OCI-LY7 (cell line): ENCODE data around the gene KIF21B. TPM values are rescaled to one million over a fixed set of nuclear protein-coding genes. Genes with fewer than 3 reads are reported as not detected.

Experiments used
- BruUV-seq: library from RNA; stranded (reverse); fragments of 400-500 nt; replicated peaks from 2 replicates; lab custom pipeline; 2021; lab: Mats Ljungman, UMichigan
- CTCF ChIA-PET: fragments of 300-600 bp; sonication (Branson Sonifier 250); formaldehyde crosslinking; loops from one replicate; lab custom pipeline; 2022; ENCODE audit warnings: antibody characterized with exemption; ENCODE audit not compliant: unreplicated experiment; lab: Charles Lee
- POLR2A ChIA-PET: fragments of 300-600 bp; sonication (Branson Sonifier 250); formaldehyde crosslinking; loops from one replicate; lab custom pipeline; 2022; ENCODE audit warnings: antibody characterized with exemption; lab: Charles Lee
- DNase-seq: peaks from one replicate; pipeline ENCODE4 v3.0.0-alpha.2; 2015; ENCODE audit warnings: low spot score
- H2AFZ ChIP-seq: fragments of 200-600 bp; sonication (generic), shearing (Covaris generic); 2 replicates; pipeline ENCODE4 v1.6.1; 2014; ENCODE audit warnings: mild to moderate bottlenecking, antibody characterized with exemption, low read length, moderate library complexity
- H3K27ac ChIP-seq: fragments of 200-600 bp; sonication (generic); 2 replicates; pipeline ENCODE4 v1.5.1; 2014; ENCODE audit warnings: mixed run types, low read depth, mild to moderate bottlenecking, moderate library complexity, low read length, inconsistent platforms; ENCODE audit not compliant: poor library complexity, severe bottlenecking
- H3K36me3 ChIP-seq: fragments of 200-600 bp; sonication (generic); 2 replicates; pipeline ENCODE4 v1.6.1; 2014; ENCODE audit warnings: mild to moderate bottlenecking, antibody characterized with exemption, low read length, moderate library complexity, mixed read lengths; ENCODE audit not compliant: insufficient read depth
- H3K4me1 ChIP-seq: fragments of 200-600 bp; sonication (generic); 2 replicates; pipeline ENCODE4 v1.5.1; 2014; ENCODE audit warnings: mild to moderate bottlenecking, low read length; ENCODE audit not compliant: insufficient read depth, poor library complexity, severe bottlenecking
- H3K4me2 ChIP-seq: fragments of 200-600 bp; sonication (generic); 2 replicates; pipeline ENCODE4 v1.6.1; 2014; ENCODE audit warnings: mild to moderate bottlenecking, low read length
- H3K4me3 ChIP-seq: fragments of 200-600 bp; sonication (generic); 2 replicates; pipeline ENCODE4 v1.5.1; 2014; ENCODE audit warnings: mild to moderate bottlenecking, low read depth, low read length; ENCODE audit not compliant: poor library complexity, severe bottlenecking
- H3K79me2 ChIP-seq: fragments of 200-600 bp; sonication (generic); 2 replicates; pipeline ENCODE4 v1.6.1; 2016; ENCODE audit warnings: low read depth, mild to moderate bottlenecking, low read length, moderate library complexity, mixed read lengths; ENCODE audit not compliant: insufficient read depth
- H3K9me2 ChIP-seq: fragments of 200-600 bp; sonication (generic); 2 replicates; pipeline ENCODE4 v1.6.1; 2016; ENCODE audit warnings: mild to moderate bottlenecking, low read length, mixed read lengths; ENCODE audit not compliant: insufficient read depth
- H3K9me3 ChIP-seq: fragments of 200-600 bp; sonication (generic); 2 replicates; pipeline ENCODE4 v1.6.1; 2014; ENCODE audit warnings: mild to moderate bottlenecking, mixed run types, low read length, mixed read lengths
- H4K20me1 ChIP-seq: fragments of 200-600 bp; sonication (generic); 2 replicates; pipeline ENCODE4 v1.6.1; 2014; ENCODE audit warnings: mild to moderate bottlenecking, antibody characterized with exemption, low read length, moderate library complexity, mixed read lengths; ENCODE audit not compliant: insufficient read depth
- EZH2phosphoT487 ChIP-seq: fragments of 200-600 bp; sonication (generic); IDR thresholded peaks from 2 replicates; pipeline ENCODE4 v1.6.1; 2018; ENCODE audit warnings: low read depth, borderline replicate concordance, mild to moderate bottlenecking, mixed run types, antibody characterized with exemption, low read length, moderate library complexity, mixed read lengths
- intact Hi-C: fragments of 100-400 bp; cut with micrococcal nuclease; formaldehyde crosslinking; loops from one replicate; pipeline ENCODE4 v1.10.0; 2022; ENCODE audit not compliant: unreplicated experiment
- total RNA-seq, 2 experiments: library from RNA; depleted of rRNA in 1 of 2; stranded (reverse); fragments of >200 nt in 1 of 2; shearing (Covaris generic) in 1 of 2; gene quantifications; 2 replicates each; pipeline ENCODE4 v1.2.3, GENCODE V29; 2014 to 2022
- TF ChIP-seq, protein P1 (sequence below): fragments of 200-600 bp; sonication (generic); conservative IDR thresholded peaks from 2 replicates; pipeline ENCODE4 v1.5.1; 2014; ENCODE audit warnings: mild to moderate bottlenecking, antibody characterized with exemption, low read length, moderate library complexity, mixed read lengths

Gene KIF21B
- total RNA-seq, 2 experiments from 2014 or later: 30.5 to 65.7 TPM

DNA sequence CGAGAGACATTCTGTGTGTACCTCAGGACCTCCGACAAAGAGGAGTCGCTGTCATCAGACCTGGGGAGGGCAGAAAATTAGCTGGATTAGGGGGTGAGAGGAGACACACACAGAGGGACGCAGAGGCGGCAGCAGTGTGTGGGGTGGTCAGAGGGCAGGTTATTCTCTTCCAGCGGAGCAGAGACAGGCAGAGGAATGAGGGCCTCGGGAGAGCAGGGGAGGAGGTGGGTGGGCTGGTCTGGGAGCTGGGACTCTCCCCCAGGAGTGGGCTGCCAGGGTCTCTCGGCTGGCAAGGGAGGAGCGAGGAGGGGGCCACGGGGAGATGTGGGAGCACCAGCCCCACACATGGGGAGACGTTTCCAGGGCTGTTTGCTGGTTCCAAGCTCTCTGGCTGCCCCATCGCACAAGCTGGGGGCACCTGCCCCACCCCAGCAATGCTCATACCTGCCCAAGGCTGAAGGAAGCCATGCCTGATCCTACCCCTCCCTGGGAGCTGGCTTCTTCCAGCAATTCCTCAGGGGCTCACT is 40.4 kb downstream of the KIF21B start:
- TF ChIP-seq, protein P1, sequence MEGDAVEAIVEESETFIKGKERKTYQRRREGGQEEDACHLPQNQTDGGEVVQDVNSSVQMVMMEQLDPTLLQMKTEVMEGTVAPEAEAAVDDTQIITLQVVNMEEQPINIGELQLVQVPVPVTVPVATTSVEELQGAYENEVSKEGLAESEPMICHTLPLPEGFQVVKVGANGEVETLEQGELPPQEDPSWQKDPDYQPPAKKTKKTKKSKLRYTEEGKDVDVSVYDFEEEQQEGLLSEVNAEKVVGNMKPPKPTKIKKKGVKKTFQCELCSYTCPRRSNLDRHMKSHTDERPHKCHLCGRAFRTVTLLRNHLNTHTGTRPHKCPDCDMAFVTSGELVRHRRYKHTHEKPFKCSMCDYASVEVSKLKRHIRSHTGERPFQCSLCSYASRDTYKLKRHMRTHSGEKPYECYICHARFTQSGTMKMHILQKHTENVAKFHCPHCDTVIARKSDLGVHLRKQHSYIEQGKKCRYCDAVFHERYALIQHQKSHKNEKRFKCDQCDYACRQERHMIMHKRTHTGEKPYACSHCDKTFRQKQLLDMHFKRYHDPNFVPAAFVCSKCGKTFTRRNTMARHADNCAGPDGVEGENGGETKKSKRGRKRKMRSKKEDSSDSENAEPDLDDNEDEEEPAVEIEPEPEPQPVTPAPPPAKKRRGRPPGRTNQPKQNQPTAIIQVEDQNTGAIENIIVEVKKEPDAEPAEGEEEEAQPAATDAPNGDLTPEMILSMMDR: no peak
- TF ChIP-seq EZH2phosphoT487: no peak
- H2AFZ ChIP-seq: no peak overlapping the region
- no peak overlapping the region for H3K4me2 ChIP-seq
- POLR2A ChIA-PET: interaction anchor here (1.0 kb wide), 1 partner anchor 11 kb away, joined by 4 read pairs; no protein-coding TSS in a partner anchor
- H3K36me3 ChIP-seq: peaks cover 62% of the 10 kb centered on the region
- no peaks in the 10 kb centered on the region for H3K9me2 ChIP-seq
- CTCF ChIA-PET: interaction anchor here (0.8 kb wide), 1 partner anchor 37 kb away, joined by 3 read pairs; no protein-coding TSS in a partner anchor
- no TSS peak for BruUV-seq
- H3K79me2 ChIP-seq: no peaks in the 10 kb centered on the region
- no peaks in the 10 kb centered on the region for H4K20me1 ChIP-seq
- intact Hi-C loops: no loop called here
- no peak for DNase-seq
- no peak overlapping the region for H3K4me3 ChIP-seq
- no peaks in the 10 kb centered on the region for H3K9me3 ChIP-seq
- H3K27ac ChIP-seq: no peak overlapping the region
- no peaks in the 10 kb centered on the region for H3K4me1 ChIP-seq

DNA sequence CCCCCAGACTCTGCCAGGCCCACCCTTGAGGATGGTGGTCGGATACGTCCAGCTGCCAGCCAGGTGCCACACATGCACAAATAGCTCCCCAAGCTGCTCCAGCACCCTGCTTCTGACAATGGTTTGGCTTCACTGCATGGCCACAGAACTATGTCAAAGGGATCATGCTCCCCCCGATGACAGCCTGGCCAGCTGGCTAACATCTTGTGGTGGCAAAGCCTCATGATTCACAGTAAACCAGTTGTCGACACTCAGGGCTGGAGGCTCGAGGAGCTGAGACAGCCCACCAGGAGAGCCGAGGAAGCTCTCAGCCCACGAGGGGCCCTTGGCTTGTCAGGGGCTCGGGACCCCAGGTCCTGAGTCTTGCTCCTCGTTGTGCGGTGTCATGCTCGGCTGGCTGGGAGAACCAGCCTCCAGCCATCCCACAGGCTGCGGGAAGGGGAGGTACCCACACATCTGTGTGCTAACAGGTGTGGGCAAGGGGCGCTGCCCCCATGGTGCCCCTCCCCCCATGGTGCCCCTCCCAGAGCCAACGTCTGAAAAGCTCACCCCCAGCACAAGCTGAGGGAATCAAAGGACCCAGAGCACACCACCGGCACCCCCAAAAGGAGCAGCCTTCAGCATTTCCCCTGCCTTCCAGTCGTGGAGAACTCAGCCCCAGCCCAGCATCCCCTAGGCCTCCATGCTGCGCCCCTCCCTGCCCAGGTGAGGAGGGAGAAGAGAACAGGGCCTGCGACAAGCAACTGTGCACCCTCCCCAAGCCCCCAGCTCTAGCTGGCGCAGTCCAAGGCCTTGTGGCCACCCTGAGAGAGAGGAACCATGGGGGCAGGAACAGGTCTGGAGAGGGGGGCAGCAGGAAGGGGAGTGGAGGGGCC is 41.2 kb downstream of the KIF21B start:
- H2AFZ ChIP-seq: no peak overlapping the region
- POLR2A ChIA-PET: interaction anchor here (0.6 kb wide), 1 partner anchor 132 kb away, joined by 3 read pairs; no protein-coding TSS in a partner anchor
- no peak for DNase-seq

More for the DNA sequence above, 41.2 kb downstream of the KIF21B start:
- Histone ChIP-seq H3K4me1 (no peaks in the 10 kb centered on the region), H3K9me2 (no peaks in the 10 kb centered on the region), H3K4me2 (no peak overlapping the region), H3K9me3 (no peaks in the 10 kb centered on the region), H3K27ac (no peak overlapping the region), H3K36me3 (peaks cover 57% of the 10 kb centered on the region), H3K79me2 (no peaks in the 10 kb centered on the region), H4K20me1 (no peaks in the 10 kb centered on the region), H3K4me3 (no peak overlapping the region)
- TF ChIP-seq, protein P1: no peak
- no peak for TF ChIP-seq EZH2phosphoT487
- no TSS peak for BruUV-seq
- intact Hi-C loops: no loop called here
- CTCF ChIA-PET: interaction anchor here (1.0 kb wide), 1 partner anchor 10 kb away, joined by 4 read pairs; no protein-coding TSS in a partner anchor
